SU-DHL-6 (cell line): ENCODE data around the gene LTBP2.

ENCODE experiments used
- EZH2phosphoT487 ChIP-seq: fragments of 200-600 bp; sonication (generic), shearing (Covaris generic); conservative IDR thresholded peaks from 2 replicates; pipeline ENCODE4 v1.6.1; 2018; ENCODE audit warnings: mild to moderate bottlenecking, antibody characterized with exemption, low read length, moderate library complexity, mixed read lengths
- TF ChIP-seq, protein P1 (sequence below): fragments of 200-600 bp; sonication (generic); IDR thresholded peaks from one replicate; pipeline ENCODE4 v1.5.1; 2017; ENCODE audit warnings: antibody characterized with exemption, mild to moderate bottlenecking, low read length, moderate library complexity; ENCODE audit not compliant: insufficient read depth, poor library complexity, severe bottlenecking

DNA sequence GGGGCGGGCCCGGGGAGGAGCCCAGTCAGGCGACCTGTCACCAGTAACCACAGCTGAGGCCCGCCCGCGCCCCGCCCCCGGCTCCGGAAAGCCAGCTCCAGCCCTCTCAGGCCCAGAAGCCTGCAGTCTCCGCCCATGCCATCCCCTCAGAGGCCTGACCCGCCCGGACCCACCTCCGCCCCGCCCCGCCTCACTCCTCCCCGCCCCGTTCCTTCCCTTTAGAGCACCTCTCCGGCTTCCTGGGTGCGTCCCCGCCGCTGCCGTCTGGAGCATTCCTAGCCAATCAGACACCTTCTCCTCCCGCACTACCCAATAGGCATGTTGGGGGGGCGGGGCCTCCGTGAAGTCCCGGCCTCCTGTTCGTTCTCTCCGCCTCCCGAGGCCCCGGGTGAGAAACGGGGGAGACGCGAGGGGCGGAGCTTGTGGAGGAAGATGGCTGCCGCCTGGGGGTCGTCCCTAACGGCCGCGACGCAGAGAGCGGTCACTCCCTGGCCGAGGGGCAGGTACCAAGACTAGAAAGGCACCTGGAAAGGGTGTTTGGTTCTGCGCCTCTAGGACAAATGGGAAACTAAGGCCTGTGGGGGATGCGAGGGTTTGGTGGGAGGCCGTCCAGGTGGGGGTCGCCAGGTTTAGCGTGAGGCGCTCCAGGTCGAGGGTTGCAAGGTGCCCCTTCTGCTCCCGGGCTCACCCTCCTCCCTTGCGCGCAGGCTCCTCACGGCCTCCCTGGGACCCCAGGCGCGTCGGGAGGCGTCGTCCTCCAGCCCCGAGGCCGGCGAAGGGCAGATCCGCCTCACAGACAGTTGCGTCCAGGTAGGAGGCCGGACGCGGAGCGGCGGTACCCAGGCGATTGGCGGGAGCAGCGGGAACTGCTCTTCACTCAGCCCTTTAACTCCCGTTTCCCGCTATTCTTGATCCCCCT lies 118.4 kb downstream of the LTBP2 start, which contains the start of gene ISCA2:
- TF ChIP-seq, protein P1, sequence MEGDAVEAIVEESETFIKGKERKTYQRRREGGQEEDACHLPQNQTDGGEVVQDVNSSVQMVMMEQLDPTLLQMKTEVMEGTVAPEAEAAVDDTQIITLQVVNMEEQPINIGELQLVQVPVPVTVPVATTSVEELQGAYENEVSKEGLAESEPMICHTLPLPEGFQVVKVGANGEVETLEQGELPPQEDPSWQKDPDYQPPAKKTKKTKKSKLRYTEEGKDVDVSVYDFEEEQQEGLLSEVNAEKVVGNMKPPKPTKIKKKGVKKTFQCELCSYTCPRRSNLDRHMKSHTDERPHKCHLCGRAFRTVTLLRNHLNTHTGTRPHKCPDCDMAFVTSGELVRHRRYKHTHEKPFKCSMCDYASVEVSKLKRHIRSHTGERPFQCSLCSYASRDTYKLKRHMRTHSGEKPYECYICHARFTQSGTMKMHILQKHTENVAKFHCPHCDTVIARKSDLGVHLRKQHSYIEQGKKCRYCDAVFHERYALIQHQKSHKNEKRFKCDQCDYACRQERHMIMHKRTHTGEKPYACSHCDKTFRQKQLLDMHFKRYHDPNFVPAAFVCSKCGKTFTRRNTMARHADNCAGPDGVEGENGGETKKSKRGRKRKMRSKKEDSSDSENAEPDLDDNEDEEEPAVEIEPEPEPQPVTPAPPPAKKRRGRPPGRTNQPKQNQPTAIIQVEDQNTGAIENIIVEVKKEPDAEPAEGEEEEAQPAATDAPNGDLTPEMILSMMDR = no peak
- TF ChIP-seq EZH2phosphoT487 = no peak
